Tibial artery (tissue), 4 donors: Measurements from ENCODE around the gene CELSR2.

Experiments used
- DNase-seq, 2 donors: peaks; one replicate each; pipeline ENCODE4 v3.0.0-alpha.2; 2019
- H3K27ac ChIP-seq, 2 donors: fragments of 200-600 bp; sonication (generic) in 1 of 2; 1 replicate in 1 of 2; 2 replicates in 1 of 2; pipeline ENCODE4 v1.5.1; 2018 to 2019; ENCODE audit warnings: mild to moderate bottlenecking in 1 of 2
- H3K27me3 ChIP-seq, 2 donors: fragments of 200-600 bp; sonication (generic) in 1 of 2; one replicate each; pipeline versions ENCODE4 v1.5.1 to v1.6.0; 2016 to 2019
- H3K36me3 ChIP-seq, 3 donors: fragments of 200-600 bp; sonication (generic) in 2 of 3; one replicate each; pipeline ENCODE4 v1.5.1; 2016 to 2019; ENCODE audit warnings: mild to moderate bottlenecking in 2 of 3
- H3K4me1 ChIP-seq, 4 donors: fragments of 200-600 bp; sonication (generic) in 2 of 4; 1 replicate in 3 of 4; 2 replicates in 1 of 4; pipeline ENCODE4 v1.5.1; 2016 to 2019
- H3K4me3 ChIP-seq, 2 donors: fragments of 200-600 bp; sonication (generic) in 1 of 2; 1 replicate in 1 of 2; 2 replicates in 1 of 2; pipeline ENCODE4 v1.5.1; 2018 to 2019; ENCODE audit warnings: mild to moderate bottlenecking in 2 of 2
- H3K9me3 ChIP-seq, 3 donors: fragments of 200-600 bp; sonication (generic) in 1 of 3; one replicate each; pipeline ENCODE4 v1.5.1; 2016 to 2019
- CTCF ChIP-seq, 2 experiments: fragments of 200-600 bp in 1 of 2; fragments of 450-650 bp in 1 of 2; IDR thresholded peaks; one replicate each; pipeline ENCODE4 v1.5.1; 2017 to 2019; ENCODE audit warnings: antibody characterized with exemption in 2 of 2, mild to moderate bottlenecking in 1 of 2, moderate library complexity in 1 of 2
- intact Hi-C: fragments of 100-400 bp; cut with DNase I; formaldehyde crosslinking; loops from one replicate; pipeline ENCODE4 v1.15.0; 2023; ENCODE audit warnings: low total_unique reads

The CELSR2 gene

DNA sequence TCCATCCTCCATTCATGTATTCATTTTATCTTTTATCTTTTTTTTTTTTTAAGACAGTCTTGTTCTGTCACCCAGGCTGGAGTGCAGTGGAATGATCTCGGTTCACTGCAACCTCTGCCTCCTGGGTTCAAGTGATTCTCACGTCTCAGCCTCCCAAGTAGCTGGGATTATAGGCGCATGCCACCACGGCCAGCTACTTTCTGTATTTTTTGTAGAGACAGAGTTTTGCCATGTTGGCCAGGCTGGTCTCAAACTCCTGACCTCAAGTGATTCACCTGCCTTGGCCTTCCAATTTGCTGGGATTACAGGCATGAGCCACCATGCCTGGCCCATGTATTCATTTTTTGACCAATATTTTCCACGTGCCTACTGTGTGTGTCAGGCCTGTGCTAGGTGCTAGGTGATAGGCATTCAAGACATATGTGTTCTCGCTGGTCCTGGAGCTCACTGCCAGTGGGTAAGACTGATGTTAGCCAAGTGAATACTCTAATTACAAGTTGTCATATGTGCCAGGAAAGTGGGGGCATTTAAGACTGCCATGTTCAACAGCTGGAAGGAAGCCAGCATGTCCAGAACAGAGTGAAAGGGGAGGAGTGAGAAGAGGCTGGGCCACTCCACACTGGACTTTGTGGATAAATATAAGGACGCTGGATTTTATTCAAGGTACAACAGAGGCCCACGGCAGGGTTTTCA, 5.3 kb upstream of the CELSR2 start:
- Histone ChIP-seq H3K27ac (no peak overlapping the region), H3K4me1 (peaks cover 0 to 35% (median 25%) of the 10 kb centered on the region in 4 donors)
- no peak for DNase-seq

DNA sequence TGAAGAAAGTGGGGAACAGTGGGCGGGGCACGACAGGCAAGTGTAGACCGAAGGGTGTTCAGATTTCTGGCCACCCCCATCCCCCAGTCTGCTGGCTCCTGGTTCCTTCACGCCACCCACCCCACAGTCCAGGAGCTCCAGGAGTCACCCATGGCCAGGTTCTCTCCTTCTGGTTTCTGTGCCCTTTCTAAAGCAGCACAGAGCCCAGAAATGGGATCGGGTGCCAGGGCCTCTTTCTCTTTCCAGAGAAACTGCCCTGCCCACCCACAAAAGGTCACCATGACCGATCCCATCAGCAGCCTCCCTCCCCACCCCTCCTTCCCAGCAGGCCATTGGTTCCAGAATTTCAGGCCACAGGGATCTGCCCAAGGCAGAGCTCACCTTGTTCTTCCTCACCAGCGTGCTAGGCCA, 3.2 kb upstream of the CELSR2 start:
- Histone ChIP-seq H3K4me3 (no peak overlapping the region), H3K27me3 (peaks cover 0 to 7% of the 10 kb centered on the region in 2 donors), H3K4me1 (peaks cover 0 to 29% (median 23%) of the 10 kb centered on the region in 4 donors), H3K36me3 (no peaks in the 10 kb centered on the region), H3K9me3 (no peaks in the 10 kb centered on the region), H3K27ac (no peak overlapping the region)
- DNase-seq = peak in 1 of 2 donors; percentile 9
- TF ChIP-seq CTCF (IDR thresholded peaks at IDR 0.05) = no peak
- intact Hi-C loops = no loop called here

More for the DNA sequence above, 5.3 kb upstream of the CELSR2 start:
- Histone ChIP-seq H3K27me3 (peaks cover 0 to 7% of the 10 kb centered on the region in 2 donors), H3K4me3 (no peak overlapping the region), H3K36me3 (peaks cover 0 to 5% (median 3%) of the 10 kb centered on the region in 3 donors), H3K9me3 (no peaks in the 10 kb centered on the region)
- intact Hi-C loops = no loop called here
- no peak for TF ChIP-seq CTCF (IDR thresholded peaks at IDR 0.05)

GRCh38 chr1:109247401-109248365, 1.7 kb upstream of the CELSR2 start:
- no peak for TF ChIP-seq CTCF (IDR thresholded peaks at IDR 0.05)
- intact Hi-C loops = no loop called here
- H3K9me3 ChIP-seq = no peaks in the 10 kb centered on the region
- peaks cover 0 to 5% of the 10 kb centered on the region in 2 donors for H3K27me3 ChIP-seq
- H3K4me1 ChIP-seq = peaks cover 0 to 17% (median 11%) of the 10 kb centered on the region in 4 donors
- DNase-seq = peak in 1 of 2 donors; percentile 10
- H3K27ac ChIP-seq = no peak overlapping the region
- no peaks in the 10 kb centered on the region for H3K36me3 ChIP-seq
- H3K4me3 ChIP-seq = no peak overlapping the region

DNA sequence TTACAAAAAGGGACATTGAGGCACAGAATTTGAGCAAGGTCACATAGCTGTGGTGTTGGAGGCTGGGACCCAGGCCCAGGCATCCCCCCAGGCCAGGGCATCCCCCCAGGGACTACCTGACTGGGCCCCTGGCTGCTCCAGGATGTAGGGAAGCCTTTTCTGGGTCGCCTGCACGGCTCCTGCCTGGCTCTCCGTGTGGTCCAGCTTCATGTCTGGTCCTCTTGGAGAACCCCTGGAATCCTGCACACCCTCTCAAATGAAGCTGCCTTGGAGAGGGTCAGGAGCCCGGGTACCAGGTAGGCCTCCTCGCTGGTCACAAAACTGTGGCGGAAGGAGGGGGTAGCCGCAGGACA, 919 bp upstream of the CELSR2 start:
- no peak for DNase-seq
- intact Hi-C loops = no loop called here
- peaks cover 0 to 22% (median 15%) of the 10 kb centered on the region in 4 donors for H3K4me1 ChIP-seq
- H3K9me3 ChIP-seq = no peaks in the 10 kb centered on the region
- no peak overlapping the region for H3K27ac ChIP-seq
- H3K27me3 ChIP-seq = peaks cover 0 to 5% of the 10 kb centered on the region in 2 donors
- no peak for TF ChIP-seq CTCF (IDR thresholded peaks at IDR 0.05)
- no peaks in the 10 kb centered on the region for H3K36me3 ChIP-seq
- H3K4me3 ChIP-seq = no peak overlapping the region

DNA sequence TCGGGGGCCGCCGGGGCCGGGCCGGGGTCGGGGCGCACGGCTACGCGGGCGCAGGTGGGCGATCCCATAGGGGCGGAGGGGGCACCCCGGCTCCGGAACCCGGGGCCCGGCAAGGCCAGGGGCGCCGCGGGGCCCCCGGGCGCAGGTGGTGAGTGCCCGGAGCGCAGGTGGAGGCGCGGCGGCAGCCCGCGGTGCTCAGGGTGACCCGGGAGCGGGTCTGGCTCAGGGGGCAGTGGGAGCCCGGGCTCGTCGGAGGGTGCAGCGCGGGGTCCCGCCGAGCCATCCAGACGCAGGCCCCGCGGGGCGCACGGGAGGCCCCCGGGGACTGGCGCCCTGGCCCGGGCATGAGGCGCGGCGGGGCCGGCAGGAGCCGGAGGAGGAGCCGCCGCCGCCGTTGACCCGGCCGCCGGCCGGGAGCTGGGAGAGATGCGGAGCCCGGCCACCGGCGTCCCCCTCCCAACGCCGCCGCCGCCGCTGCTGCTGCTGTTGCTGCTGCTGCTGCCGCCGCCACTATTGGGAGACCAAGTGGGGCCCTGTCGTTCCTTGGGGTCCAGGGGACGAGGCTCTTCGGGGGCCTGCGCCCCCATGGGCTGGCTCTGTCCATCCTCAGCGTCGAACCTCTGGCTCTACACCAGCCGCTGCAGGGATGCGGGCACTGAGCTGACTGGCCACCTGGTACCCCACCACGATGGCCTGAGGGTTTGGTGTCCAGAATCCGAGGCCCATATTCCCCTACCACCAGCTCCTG, 489 bp downstream of the CELSR2 start:
- H3K36me3 ChIP-seq = no peaks in the 10 kb centered on the region
- H3K9me3 ChIP-seq = no peaks in the 10 kb centered on the region
- peak overlapping the region in 1 of 2 donors; percentile 10 for H3K27ac ChIP-seq
- peaks cover 0 to 36% (median 28%) of the 10 kb centered on the region in 4 donors for H3K4me1 ChIP-seq
- peaks cover 0 to 5% of the 10 kb centered on the region in 2 donors for H3K27me3 ChIP-seq
- no peak for DNase-seq
- intact Hi-C loops = no loop called here
- peak overlapping the region; percentile 56 to 80 for H3K4me3 ChIP-seq
- TF ChIP-seq CTCF (IDR thresholded peaks at IDR 0.05) = no peak
